Stimulated activated naive CD8-positive, alpha-beta T cell treated with anti-CD3 and anti-CD28 coated beads, Interleukin-15, Interleukin-2, amounts not matched to agents 100 U/mL and 50 U/mL, for 24 hours (primary cell): ENCODE measurements around the gene POP7.

Experiments
- ATAC-seq: fragments of 150-1000 bp; cut with Tn5 transposase; one replicate; pipeline ENCODE4 v1.10.0; 2021
- DNase-seq: peaks from one replicate; pipeline ENCODE4 v3.0.0; 2021

POP7 gene

DNA sequence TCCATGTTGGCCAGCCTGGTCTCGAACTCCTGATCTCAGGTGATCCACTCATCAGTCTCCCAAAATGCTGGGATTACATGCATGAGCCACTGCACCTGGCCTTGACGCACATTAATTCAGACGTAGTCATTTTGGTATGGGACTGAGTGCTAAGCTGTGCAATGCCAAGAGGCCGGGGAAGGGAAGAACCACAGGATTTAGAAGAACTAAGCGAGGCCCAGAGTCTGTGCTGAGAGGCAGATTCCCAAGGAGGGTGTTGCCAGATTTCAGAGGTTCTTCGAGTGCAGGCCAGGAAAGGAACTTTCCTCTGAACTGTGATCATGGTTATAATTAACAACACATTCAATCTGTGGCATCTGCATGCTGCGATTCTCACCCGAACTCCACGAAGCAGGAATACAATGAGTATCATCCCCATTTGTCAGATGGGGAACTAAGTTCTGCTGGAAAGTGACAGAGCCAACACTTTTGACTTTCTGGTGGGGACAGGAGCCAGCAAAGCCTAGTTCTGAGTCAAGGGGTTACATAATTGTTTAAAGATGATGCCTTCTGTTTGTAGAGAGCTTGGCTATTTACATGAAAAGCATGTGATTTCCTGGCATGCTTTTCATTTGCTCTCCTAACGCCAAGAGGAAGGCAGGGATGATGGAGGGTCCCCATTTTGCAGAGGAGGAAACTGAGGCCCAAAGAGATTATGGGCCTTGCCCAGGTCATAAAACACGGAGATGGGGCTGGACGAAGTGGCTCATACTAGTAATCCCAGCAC, 21.3 kb downstream of the POP7 start:
- ATAC-seq (no peak), DNase-seq (no peak)

DNA sequence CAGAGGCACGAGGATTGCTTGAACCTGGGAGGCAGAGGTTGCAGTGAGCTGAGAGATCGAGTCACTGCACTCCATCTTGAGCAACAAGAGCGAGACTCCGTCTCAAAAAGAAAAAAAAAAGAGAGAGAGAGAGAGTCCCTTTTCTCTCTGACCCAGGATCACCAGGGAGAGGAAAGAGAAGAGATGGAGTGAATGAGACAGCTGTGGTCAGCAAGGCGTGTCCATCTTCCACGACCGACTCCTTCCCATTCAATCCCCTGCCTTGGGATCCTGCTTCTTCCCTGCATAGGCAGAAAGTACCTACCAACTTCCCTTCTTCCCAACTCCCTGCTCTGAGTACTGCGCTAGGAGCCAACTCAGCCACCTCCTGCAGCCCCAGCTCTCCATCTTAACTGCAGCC, 22.3 kb downstream of the POP7 start:
- ATAC-seq = no peak
- DNase-seq = no peak

DNA sequence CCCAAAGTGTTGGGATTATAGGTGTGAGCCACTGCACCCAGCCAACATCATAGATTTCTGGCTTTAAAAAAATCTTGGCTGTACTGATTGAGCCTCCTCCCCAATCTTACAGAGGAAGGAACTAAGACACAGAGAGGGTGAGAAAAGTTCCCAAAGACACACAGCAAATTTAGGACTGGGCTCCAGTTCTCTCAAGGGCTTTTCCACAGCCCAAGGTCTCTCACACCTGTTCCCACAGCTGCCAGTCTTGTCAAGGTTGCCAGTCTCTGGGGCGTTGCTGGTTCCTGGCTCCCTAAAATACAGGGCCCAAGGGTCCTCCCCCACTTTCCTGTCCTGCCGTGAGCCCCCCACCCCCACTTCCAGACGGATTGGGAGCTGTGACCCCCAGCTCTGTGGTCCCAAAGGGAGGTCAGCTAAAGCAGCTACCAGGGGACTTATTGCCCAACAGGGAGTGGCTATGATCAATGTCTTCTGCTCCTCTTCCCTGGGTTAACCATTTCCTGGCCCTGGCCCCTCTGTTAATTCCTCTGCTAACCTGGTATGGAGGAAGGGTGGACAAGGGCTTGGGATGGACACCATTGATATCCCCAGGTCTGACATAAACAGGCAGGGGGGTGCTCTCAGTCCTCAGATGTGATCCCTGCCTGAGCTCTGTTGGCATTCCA, 24.3 kb downstream of the POP7 start:
- no peak for DNase-seq
- no peak for ATAC-seq

DNA sequence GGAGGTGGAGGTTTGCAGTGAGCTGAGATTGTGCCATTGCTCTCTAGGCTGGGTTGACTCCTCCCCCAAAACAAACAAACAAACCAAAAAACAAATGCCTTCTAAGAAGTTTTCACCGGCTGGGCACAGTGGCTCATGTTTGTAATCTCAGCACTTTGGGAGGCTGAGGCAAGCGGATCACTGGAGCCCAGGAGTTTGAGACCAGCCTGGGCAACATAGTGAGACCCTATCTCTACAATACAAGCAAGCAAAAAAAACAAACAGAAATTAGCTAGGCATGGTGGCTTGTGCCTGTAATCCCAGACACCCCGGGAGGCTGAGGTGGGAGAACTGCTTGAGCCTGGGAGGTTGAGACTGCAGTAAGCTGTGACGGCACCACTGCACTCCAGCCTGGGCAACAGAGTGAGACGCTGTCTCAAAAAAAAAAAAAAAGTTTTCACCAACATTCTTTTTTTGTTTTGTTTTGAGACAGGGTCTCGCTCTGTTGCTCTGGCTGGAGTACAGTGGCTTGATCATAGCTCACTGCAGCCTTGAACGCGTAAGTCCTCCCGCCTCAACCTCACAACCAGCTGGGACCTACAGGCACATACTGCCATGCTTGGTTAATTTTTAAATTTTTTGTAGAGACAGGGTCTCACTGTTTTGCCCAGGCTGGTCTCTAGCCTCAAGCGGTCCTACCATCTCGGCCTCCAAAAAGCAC, 26.2 kb downstream of the POP7 start:
- ATAC-seq (no peak), DNase-seq (no peak)

DNA sequence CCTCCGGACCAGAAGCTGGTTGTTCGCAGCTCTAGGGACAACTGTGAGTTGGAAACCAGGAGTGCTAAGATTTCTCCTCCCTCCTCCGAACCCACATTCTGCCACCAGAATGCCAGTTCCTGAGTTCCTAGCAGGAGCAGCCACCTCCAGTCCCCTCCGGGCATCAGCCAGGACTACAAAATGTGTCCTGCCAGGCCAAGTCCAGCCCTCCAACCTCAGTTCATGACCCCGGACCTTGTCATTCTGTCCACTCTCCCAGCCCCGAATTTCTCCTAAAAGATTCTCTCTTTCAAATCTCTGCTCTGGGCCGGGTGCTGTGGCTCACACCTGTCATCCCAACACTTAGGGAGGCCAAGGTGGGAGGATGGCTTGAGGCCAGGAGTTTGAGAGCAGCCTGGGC, 29.8 kb downstream of the POP7 start:
- DNase-seq = no peak
- no peak for ATAC-seq

DNA sequence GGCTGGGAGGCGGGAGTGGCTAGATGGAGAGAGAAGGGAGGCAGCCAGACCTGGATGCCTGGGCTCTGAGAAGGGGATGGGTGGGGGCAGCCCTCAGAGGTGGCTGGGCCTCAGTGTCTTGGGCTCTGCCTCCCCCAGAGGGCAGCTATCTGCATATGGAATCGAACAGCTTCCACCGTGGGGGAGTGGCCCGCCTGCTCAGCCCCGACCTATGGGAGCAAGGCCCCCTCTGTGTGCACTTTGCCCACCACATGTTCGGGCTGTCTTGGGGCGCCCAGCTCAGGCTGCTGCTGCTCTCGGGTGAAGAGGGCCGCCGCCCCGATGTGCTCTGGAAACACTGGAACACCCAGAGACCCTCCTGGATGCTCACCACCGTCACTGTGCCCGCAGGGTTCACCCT, 30.8 kb downstream of the POP7 start:
- ATAC-seq = no peak

DNA sequence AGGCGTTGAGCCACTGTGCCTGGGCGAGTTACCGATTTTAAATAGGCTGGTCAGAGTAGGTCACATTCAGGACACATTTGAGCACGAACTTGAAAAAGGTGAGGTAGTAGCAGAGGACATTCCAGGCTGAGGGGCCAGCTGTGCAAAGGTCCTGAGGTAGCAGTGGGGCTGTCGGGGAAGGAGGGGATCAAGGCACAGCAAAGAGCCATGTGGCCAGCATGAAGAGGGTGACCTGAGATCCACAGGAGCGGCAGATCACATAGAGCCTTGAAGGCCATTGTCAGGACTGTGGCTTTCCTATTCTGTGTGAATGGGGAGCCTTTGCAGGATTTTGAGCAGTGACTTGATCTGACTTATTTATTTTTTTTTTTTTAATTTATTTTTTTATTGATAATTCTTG, 34.0 kb downstream of the POP7 start:
- no peak for ATAC-seq
- DNase-seq = no peak

More for the DNA sequence above, 30.8 kb downstream of the POP7 start:
- no peak for DNase-seq

DNA sequence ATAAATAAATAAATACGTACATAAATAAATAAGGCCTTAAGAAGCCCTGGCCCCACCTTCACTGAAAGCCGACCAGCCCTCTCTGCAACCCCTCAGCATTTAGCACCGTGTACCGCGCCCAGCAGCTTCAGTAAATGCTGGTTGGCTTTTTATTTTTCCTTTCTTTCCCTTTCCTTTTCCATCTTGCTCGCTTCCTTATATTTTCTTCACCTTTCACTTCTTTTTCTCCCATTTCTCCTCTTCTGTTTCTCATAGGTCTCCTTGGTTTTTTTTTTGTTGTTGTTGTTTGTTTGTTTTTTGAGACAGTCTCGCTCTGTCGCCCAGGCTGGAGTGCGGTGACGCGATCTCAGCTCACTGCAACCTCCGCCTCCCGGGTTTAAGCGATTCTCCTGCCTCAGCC, 38.7 kb downstream of the POP7 start:
- ATAC-seq (no peak), DNase-seq (no peak)

DNA sequence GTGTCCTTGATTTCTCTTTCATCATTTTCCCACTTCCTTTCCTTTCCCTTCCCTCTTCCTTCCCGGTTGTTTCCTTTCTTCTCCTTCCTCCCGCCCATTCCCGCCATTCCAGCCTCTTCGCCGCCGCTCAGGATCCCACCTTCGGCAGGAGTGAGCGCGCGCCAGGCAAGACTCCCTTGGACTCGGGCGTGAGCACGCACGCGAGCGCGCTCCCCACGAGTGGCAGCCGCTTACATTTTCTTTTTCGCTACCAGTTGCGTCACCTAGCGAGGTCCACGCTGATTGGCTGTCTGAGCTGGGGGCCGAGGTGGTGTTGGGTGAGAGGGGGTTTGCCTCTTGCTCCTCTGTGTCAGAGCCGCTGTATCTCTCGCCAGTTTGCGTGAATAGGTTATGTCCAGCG, 39.3 kb downstream of the POP7 start:
- ATAC-seq (no peak), DNase-seq (peak; percentile 33)

DNA sequence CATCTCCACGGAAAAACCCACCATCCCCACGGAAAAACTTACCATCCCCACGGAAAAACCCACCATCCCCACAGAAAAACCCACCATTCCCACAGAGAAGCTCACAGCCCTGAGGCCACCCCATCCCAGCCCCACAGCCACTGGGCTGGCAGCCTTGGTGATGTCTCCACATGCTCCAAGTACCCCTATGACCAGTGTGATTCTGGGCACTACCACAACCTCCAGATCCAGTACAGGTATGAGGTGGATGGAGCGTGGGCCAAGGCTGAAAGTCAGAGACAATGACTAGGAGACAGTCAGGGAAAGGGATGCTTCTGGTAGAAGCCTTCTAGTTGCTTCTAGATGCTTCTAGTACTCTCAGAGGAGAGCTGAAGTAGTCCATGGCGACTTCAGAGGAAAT, 47.1 kb downstream of the POP7 start:
- no peak for ATAC-seq
- no peak for DNase-seq

DNA sequence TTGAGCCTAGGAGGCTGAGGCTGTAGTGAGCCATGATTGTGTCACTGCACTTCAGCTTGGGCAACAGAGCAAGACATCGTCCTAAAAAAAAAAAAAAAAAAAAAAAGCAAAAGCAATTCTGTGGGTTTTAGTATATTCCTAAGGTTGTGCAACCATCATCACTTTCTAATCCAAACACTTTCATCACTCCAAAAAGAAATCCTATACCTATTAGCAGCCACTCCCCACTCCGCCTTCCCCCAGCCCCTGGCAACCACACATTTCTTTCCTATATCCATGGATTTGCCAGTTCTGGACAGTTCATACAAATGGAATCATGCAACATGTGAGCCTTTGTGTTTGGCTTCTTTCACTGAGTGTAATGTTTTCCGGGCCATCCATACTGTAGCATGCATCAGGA, 47.8 kb downstream of the POP7 start:
- DNase-seq (no peak), ATAC-seq (no peak)
